GM10266 (cell line): ENCODE measurements around the gene ERC1.
"Not testable (repeated sequence)": the region's sequence is repeated elsewhere in the genome, so short reads cannot be mapped to it uniquely, and the experiment has no call there.

Experiments
- DNase-seq: peaks from one replicate; pipeline ENCODE4 v3.0.0; 2012; ENCODE audit errors: extremely low spot score
- TF ChIP-seq, protein P1 (sequence below): IDR thresholded peaks from 2 replicates; pipeline ENCODE4 v1.5.1; 2012; ENCODE audit warnings: mild to moderate bottlenecking, low read depth; ENCODE audit not compliant: control insufficient read depth, insufficient read depth; ENCODE audit errors: missing control alignments

Gene ERC1

GRCh38 chr12:1127021-1127420, 136.0 kb downstream of the ERC1 start:
- TF ChIP-seq, protein P1, sequence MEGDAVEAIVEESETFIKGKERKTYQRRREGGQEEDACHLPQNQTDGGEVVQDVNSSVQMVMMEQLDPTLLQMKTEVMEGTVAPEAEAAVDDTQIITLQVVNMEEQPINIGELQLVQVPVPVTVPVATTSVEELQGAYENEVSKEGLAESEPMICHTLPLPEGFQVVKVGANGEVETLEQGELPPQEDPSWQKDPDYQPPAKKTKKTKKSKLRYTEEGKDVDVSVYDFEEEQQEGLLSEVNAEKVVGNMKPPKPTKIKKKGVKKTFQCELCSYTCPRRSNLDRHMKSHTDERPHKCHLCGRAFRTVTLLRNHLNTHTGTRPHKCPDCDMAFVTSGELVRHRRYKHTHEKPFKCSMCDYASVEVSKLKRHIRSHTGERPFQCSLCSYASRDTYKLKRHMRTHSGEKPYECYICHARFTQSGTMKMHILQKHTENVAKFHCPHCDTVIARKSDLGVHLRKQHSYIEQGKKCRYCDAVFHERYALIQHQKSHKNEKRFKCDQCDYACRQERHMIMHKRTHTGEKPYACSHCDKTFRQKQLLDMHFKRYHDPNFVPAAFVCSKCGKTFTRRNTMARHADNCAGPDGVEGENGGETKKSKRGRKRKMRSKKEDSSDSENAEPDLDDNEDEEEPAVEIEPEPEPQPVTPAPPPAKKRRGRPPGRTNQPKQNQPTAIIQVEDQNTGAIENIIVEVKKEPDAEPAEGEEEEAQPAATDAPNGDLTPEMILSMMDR: no peak
- no peak for DNase-seq

GRCh38 chr12:1130164-1130563, 139.1 kb downstream of the ERC1 start:
- TF ChIP-seq, protein P1: no peak
- no peak for DNase-seq

DNA sequence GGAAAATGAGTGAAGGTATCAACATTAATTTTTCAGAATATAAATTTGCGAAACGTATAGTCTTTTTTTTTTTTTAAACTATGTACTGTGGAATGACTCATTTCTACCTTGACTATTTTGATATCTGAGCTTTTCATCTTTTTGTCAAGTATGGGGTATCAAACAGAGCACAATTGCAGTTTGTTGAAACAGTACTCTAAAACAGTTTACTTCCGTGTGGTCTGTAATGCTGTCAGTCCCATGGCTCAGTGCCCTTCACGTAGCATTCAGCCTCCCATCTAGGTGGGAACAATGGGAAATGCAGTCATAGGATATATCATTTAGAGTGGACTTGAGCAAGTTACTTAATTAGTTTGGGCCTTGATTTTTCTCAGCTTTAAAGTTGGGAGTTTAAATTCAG, 139.5 kb downstream of the ERC1 start:
- DNase-seq: no peak
- TF ChIP-seq, protein P1: no peak

- DNase-seq: no peak
- TF ChIP-seq, protein P1: no peak
Observed at GRCh38 chr12:1131811-1132224, 140.8 kb downstream of the ERC1 start.

GRCh38 chr12:1132311-1132710, 141.3 kb downstream of the ERC1 start:
- TF ChIP-seq, protein P1: no peak

GRCh38 chr12:1138691-1139090, 147.7 kb downstream of the ERC1 start:
- no peak for DNase-seq

More at GRCh38 chr12:1132311-1132710, 141.3 kb downstream of the ERC1 start:
- no peak for DNase-seq

GRCh38 chr12:1146758-1147157, 155.7 kb downstream of the ERC1 start:
- DNase-seq: not testable (repeated sequence)

More at GRCh38 chr12:1138691-1139090, 147.7 kb downstream of the ERC1 start:
- TF ChIP-seq, protein P1: no peak

DNA sequence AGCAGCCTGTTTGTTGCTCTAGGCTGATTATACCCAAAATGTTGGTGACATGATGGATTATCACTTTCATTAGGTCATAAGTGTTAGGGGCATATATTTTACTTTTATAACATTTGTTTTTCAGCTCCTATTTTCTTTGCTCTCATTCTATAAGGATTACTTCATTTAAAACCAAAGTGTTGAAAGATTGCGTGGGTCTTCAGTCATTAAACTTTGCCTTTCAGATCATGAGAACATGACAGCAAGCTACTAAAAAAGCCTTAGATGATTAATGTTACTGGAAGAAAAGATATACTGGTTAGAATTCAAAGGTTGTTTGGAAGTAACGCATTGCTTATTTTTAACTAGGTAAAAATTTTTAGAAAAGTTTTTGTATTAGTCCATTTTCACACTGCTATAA, 156.8 kb downstream of the ERC1 start:
- TF ChIP-seq, protein P1: no peak
- DNase-seq: no peak
